Fibroblast of lung (primary cell): Measurements from ENCODE around the gene GGT6.

Experiments used
- EZH2 ChIP-seq: IDR thresholded peaks from 2 replicates; pipeline ENCODE4 v1.5.1; 2012; ENCODE audit warnings: low read length, control low read depth, mild to moderate bottlenecking; ENCODE audit errors: missing control alignments
- TF ChIP-seq, protein P1 (sequence below), 2 donors: IDR thresholded peaks in 1 of 2; conservative IDR thresholded peaks in 1 of 2; 1 replicate in 1 of 2; 2 replicates in 1 of 2; pipeline ENCODE4 v1.5.1; 2011 to 2012; ENCODE audit warnings: low read length in 2 of 2, control low read depth in 1 of 2, inconsistent platforms in 1 of 2, low read depth in 1 of 2, mild to moderate bottlenecking in 1 of 2

DNA sequence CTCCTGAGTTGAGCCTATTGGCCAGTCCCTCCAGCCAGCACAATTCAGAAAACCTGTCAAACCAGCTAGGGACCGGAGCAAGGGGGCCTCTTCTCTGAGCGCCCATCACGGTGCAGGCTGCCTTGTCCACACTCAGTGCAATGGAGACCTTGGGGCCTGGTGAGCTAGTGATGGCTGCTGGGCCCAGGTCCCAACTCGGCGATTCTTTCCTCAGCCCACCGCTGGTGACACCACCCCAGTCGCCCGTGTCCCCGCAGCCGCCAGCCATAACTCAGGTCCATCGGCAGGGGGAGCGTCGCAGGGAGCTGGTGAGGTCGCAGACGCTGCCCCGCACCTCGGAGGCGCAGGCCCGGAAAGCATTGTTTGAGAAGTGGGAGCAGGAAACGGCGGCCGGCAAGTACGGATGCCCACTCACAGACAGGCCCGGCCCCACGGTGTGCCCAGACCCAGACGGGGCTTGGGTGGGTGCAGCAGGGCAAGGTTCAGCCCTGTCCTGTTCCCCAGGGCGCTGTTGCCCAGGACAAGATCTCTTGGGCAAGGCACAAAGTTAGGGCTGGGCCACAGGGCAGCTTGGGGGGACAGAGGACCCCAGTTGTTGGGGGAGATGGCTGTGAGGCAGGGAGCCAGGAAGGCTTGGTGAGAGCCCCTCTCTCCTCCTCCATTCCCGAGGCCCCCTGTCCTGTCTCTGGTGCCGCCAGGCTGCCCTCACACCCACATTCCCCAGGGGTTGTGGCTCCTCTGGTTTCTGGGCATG lies 34.7 kb upstream of the GGT6 start:
- TF ChIP-seq, protein P1, sequence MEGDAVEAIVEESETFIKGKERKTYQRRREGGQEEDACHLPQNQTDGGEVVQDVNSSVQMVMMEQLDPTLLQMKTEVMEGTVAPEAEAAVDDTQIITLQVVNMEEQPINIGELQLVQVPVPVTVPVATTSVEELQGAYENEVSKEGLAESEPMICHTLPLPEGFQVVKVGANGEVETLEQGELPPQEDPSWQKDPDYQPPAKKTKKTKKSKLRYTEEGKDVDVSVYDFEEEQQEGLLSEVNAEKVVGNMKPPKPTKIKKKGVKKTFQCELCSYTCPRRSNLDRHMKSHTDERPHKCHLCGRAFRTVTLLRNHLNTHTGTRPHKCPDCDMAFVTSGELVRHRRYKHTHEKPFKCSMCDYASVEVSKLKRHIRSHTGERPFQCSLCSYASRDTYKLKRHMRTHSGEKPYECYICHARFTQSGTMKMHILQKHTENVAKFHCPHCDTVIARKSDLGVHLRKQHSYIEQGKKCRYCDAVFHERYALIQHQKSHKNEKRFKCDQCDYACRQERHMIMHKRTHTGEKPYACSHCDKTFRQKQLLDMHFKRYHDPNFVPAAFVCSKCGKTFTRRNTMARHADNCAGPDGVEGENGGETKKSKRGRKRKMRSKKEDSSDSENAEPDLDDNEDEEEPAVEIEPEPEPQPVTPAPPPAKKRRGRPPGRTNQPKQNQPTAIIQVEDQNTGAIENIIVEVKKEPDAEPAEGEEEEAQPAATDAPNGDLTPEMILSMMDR (conservative IDR thresholded peaks at IDR 0.05 in 1 of 2, IDR thresholded peaks at IDR 0.05 in 1 of 2; ENCODE audit: low read depth in 1 of 2, low read length in 2 of 2): peak in 1 of 2 donors; percentile 9
- TF ChIP-seq EZH2: no peak
